Measurements from ENCODE around the gene TMBIM1.

DNA sequence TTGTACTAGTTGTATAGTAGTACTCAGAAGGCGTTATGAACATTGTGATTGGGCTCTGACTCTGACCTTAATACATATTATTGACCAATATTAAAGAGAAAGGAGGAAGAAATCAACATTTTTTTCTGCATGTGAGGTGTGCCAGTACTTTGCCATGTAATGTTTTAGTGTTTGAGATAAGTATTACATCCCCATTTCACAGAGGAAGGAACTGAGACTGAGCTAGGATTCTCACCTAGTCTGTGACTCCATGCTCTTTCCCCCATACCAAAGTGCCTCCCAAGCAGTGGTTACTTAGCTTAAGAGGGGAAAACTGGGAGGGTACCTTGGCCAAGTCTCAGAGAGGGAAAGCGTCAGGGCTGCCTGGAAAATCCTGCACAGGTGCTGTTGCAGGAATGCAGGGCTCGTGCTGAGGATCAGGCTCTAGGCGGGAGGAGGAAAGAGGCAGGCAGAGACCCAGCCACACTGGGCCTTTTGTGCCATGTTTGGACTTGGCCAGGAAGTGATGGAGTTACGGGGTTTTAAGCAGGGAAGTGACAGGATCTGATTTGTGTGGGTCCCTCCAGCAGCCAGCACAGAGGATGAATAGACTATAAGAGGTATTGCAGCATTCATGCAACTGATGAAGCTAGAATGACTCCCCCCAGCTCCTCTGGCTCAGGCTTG, 20.3 kb downstream of the TMBIM1 start:
- TF ChIP-seq, protein P1, sequence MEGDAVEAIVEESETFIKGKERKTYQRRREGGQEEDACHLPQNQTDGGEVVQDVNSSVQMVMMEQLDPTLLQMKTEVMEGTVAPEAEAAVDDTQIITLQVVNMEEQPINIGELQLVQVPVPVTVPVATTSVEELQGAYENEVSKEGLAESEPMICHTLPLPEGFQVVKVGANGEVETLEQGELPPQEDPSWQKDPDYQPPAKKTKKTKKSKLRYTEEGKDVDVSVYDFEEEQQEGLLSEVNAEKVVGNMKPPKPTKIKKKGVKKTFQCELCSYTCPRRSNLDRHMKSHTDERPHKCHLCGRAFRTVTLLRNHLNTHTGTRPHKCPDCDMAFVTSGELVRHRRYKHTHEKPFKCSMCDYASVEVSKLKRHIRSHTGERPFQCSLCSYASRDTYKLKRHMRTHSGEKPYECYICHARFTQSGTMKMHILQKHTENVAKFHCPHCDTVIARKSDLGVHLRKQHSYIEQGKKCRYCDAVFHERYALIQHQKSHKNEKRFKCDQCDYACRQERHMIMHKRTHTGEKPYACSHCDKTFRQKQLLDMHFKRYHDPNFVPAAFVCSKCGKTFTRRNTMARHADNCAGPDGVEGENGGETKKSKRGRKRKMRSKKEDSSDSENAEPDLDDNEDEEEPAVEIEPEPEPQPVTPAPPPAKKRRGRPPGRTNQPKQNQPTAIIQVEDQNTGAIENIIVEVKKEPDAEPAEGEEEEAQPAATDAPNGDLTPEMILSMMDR (IDR thresholded peaks at IDR 0.05), result no peak
- no peak for TF ChIP-seq POLR2AphosphoS5 (IDR thresholded peaks at IDR 0.05)

All from breast epithelium (tissue), 3 donors.